NCI-H82 treated with DMSO at 0.1 percent for 48 hours (cell line): ENCODE results near the gene CFAP61.
"Not testable (repeated sequence)": the region's sequence is repeated elsewhere in the genome, so short reads cannot be mapped to it uniquely, and the experiment has no call there.

Source experiments
- DNase-seq: peaks from one replicate; lab custom pipeline; 2025; ENCODE audit not compliant: unreplicated experiment; lab: John Stamatoyannopoulos, UW

CFAP61 gene

DNA sequence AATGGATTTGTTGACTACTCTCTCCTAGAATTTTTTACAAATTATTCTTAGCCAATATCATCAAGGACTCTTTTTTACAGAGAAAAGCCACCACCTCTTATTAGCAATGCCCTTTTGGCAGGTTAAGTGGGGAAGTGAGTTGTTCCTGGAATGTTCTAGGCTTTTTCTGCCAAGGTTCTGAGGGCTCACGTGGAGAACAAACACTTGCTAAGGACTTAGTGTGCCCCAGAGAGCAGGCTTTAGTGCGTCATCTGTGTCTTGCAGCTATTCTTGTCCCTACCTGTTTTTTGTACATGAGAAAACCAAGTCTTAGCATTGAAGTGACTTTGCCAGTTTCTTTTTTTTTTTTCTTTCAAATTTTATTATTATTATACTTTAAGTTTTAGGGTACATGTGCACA lies 33.5 kb downstream of the CFAP61 start:
- no peak for DNase-seq

GRCh38 chr20:20089018-20089417 lies 36.7 kb downstream of the CFAP61 start:
- no peak for DNase-seq

DNA sequence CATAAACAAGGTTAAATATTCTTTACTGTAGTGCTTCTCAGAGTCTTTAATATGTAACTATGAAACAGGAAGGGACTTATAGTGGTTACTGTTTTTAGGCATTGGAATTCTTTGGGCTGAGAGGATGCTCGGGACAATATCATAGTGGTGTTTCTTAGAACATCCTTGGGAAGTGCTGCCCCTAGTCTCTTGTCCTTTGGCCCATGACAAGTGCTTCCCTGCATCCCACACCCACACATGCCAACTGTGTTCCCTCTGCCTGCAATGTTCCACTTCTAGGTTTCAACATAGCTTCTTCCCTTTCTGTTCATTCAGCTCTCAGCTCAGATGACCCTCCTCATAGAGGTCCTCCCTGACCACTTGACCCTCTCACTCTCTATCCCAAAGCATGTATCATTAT lies 37.6 kb downstream of the CFAP61 start:
- DNase-seq, result no peak

GRCh38 chr20:20092827-20093226 lies 40.5 kb downstream of the CFAP61 start:
- no peak for DNase-seq

DNA sequence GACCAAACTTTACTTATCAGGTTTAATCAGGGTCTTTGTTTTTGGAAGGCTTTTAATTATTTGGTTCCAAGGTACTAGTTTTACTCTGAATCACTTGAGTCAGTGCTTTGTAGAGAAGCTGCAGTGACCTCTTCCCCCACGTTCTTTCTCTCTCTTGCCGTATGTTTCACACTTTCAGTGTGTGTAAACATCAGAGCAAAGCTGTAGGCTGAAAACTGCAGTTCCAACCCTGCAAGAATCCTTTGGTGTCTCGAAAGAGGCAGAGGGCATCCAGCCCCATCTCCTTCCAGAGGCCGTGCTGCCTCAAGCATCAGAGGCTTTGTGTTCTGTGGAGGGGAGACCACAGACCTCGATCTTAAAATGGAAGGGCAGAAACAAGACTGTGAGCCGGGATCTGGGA lies 42.1 kb downstream of the CFAP61 start:
- no peak for DNase-seq

- peak; percentile 43 for DNase-seq
Measured at GRCh38 chr20:20095114-20095872, 43.0 kb downstream of the CFAP61 start.

DNA sequence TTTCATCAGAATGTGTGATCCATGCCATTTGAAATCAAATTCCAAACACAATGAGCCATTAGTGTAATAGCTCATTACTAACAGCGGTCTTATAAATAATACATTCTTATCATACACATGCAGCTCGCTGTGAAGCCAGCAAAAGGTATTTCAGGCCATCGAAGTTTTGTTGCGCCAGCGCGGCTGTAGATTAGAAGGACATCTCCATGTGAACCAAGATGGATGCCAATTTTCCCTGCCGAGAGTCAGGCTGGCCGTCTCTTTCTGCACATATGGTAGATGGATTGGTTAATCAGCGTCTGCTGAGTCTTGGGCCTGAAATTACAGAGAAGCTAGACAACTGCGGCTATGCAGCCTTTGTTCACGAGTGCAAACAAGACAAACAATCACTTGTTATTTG lies 44.1 kb downstream of the CFAP61 start:
- DNase-seq, result no peak

GRCh38 chr20:20100881-20101280 lies 48.5 kb downstream of the CFAP61 start:
- DNase-seq, result no peak

GRCh38 chr20:20102163-20102562 lies 49.8 kb downstream of the CFAP61 start:
- DNase-seq, result no peak

GRCh38 chr20:20102716-20103258 lies 50.5 kb downstream of the CFAP61 start:
- no peak for DNase-seq

DNA sequence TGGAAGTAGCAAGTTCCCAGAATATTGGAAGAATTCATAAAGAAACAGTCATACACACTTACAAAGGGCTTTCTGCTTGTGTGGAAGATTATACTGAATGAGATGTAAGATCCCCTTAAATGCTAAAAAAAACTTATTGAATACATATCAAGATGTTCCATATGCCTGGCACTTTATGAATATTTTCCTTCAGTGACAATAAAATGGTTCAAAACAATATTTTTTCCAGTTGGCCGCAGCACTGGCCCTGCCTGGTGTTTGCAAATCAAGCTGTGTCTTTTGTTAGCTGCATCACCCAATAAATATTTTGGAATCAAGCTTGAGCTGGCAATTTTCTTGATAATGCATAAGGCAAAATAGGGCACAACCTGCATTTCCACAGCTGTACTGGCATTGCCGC lies 51.2 kb downstream of the CFAP61 start:
- DNase-seq, result no peak

DNA sequence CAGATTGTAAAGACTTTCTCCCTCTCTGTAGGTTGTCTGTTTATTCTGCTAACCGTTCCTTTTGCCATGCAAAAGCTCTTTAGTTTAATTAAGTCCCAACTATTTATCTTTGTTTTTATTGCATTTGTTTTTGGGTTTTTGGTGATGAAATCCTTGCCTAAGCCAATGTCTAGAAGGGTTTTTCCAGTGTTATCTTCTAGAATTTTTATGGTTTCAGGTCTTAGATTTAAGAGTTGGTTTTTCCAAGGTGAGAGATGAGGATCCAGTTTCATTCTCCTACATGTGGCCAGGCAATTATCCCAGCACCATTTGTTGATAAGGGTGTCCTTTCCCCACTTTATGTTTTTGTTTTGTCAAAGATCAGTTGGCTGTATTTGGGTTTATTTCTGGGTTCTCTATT lies 70.9 kb downstream of the CFAP61 start:
- not testable (repeated sequence) for DNase-seq

- DNase-seq, result peak; percentile 18
Measured at GRCh38 chr20:20130399-20130798, 78.1 kb downstream of the CFAP61 start.

DNA sequence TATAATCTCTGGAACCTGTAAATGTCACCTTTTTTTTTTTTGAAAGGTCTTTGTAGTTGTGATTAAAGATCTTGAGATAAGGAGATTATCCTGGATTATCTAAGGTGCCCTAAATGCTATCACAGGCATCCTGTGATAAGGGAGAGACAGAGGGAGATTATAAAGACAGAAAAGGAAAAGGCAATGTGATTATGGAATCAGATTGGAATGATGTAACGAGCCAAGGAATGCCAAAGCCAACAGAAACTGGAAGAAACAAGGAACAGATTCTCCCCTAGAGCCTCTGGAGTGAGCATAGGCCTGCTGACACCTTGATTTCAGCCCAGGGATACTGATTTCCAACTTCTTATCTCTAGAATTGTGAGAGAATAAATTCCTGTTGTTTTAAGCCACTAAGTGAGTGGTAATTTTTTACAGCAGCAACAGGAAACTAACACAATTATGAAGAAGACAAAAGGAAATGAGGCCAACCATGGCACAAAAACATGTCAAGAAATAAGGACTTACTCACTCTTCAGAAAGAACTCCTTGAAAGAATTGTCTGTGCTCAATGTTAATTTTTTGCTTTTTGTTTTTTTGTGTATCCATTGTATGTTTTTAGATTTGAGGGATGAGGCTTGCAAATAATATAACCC lies 82.7 kb downstream of the CFAP61 start:
- DNase-seq, result peak; percentile 29

DNA sequence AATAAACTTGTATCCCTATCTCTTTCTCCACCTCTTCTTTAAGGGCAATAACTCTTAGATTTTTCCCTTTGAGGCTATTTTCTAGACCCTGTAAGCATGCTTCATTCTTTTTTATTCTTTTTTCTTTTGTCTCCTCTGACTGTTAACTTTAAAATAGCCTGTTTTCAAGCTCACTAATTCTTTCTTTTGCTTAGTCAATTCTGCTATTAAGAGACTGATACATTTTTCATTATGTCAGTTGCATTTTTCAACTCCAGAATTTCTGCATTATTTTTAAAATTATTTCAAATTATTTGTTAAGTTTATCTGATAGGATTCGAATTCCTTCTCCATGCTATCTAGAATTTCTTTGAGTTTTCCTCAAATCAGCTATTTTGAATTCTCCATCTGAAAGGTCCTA lies 84.0 kb downstream of the CFAP61 start:
- DNase-seq, result no peak

GRCh38 chr20:20137851-20138250 lies 85.5 kb downstream of the CFAP61 start:
- no peak for DNase-seq

- DNase-seq, result no peak
Measured at GRCh38 chr20:20138301-20139064, 86.2 kb downstream of the CFAP61 start.

GRCh38 chr20:20139403-20139802 lies 87.1 kb downstream of the CFAP61 start:
- peak; percentile 5 for DNase-seq

- no peak for DNase-seq
Measured at GRCh38 chr20:20143165-20143564, 90.8 kb downstream of the CFAP61 start.

DNA sequence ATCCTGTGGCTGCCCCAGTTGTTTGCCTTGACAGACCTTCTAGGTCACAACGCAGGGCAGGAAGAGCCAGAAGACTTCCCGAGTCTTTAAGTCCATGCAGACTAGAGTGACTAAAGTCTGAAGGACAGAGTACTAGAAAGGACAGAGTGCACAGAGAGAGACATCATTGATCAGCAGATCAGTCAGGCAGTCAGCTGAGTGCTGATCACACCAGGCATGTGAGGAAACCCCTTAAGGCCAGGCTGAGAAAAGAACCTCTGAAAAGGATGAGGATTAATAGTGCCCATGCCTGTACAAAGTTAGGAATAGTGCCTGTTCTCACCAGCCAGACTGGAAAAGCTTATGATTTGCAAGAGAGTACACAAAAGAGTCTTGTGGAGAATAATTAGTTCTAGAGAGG lies 91.3 kb downstream of the CFAP61 start:
- no peak for DNase-seq

DNA sequence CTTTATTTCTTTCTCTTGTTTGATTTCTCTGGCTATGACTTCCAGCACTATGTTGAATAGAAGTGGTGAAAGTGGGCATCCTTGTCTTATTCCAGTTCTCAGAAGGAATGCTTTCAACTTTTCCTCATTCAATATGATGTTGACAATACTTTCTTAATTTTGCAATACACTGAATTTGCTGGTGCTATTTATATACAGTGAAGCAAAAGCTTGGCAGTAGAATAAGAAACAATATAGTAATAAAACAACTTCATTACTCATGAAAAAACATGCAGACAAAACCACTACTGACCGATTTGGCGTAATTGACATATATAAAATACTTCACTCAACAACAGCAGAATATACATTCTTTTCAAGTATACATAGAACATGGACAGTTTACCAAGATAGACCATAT lies 96.4 kb downstream of the CFAP61 start:
- no peak for DNase-seq

DNA sequence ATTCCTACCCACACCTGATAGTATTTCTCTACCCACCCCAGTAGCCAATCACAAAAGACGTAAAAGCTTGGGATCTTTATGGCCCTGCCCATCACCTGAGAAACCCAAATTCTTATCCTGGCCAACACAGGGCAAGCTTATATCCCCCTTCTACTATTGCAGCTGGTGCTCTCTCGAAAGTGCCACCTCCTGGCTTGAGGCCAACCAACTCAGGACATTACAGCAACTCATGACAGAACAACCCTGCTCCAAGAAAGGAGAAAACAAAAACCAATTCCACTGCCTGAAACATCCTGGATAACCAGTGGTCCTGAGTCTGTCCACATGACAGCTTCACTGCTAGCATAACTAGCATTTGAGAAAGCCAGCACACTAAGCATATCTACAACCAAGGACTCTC lies 97.9 kb downstream of the CFAP61 start:
- DNase-seq, result no peak
